WTC11 (cell line): ENCODE data around the gene GGT1. TPM values are rescaled to one million over a fixed set of nuclear protein-coding genes. Genes with fewer than 3 reads are reported as not detected.

Experiments
- ATF1 ChIP-seq: sonication (generic); formaldehyde crosslinking; IDR thresholded peaks from 2 replicates; pipeline ENCODE4 v1.8.1; 2023; ENCODE audit warnings: mild to moderate bottlenecking, moderate library complexity, missing genetic modification reagents
- ATF3 ChIP-seq: sonication (generic); formaldehyde crosslinking; conservative IDR thresholded peaks from 2 replicates; pipeline ENCODE4 v1.8.1; 2022; ENCODE audit warnings: mild to moderate bottlenecking, missing genetic modification reagents
- ATF6 ChIP-seq: sonication (generic); formaldehyde crosslinking; IDR thresholded peaks from 2 replicates; pipeline ENCODE4 v1.8.1; 2023; ENCODE audit warnings: mild to moderate bottlenecking, missing genetic modification reagents
- CTCF ChIP-seq: fragments of 200-600 bp; IDR thresholded peaks from 2 replicates; pipeline ENCODE4 v1.8.0; 2022; ENCODE audit warnings: antibody characterized with exemption
- E2F4 ChIP-seq: sonication (generic); formaldehyde crosslinking; IDR thresholded peaks from 2 replicates; pipeline ENCODE4 v1.8.1; 2022; ENCODE audit warnings: low read depth, mild to moderate bottlenecking, moderate library complexity, missing genetic modification reagents, borderline replicate concordance
- ESRRA ChIP-seq: sonication (generic); formaldehyde crosslinking; IDR thresholded peaks from 2 replicates; pipeline ENCODE4 v1.8.1; 2022; ENCODE audit warnings: mild to moderate bottlenecking, missing genetic modification reagents, borderline replicate concordance
- FOXP1 ChIP-seq: sonication (generic); formaldehyde crosslinking; IDR thresholded peaks from 2 replicates; pipeline ENCODE4 v1.8.0; 2022; ENCODE audit warnings: missing genetic modification reagents, mild to moderate bottlenecking, moderate library complexity, borderline replicate concordance
- IRF1 ChIP-seq: sonication (generic); formaldehyde crosslinking; IDR thresholded peaks from 2 replicates; pipeline ENCODE4 v1.8.0; 2023; ENCODE audit warnings: missing genetic modification reagents
- JAZF1 ChIP-seq: fragments of 250-450 bp; sonication (Bioruptor Pico); IDR thresholded peaks from 2 replicates; pipeline ENCODE4 v1.9.0; 2021; ENCODE audit warnings: moderate library complexity, mild to moderate bottlenecking, inconsistent platforms
- KAT7 ChIP-seq: sonication (generic); formaldehyde crosslinking; IDR thresholded peaks from 2 replicates; pipeline ENCODE4 v1.8.1; 2023; ENCODE audit warnings: missing genetic modification reagents, mild to moderate bottlenecking, borderline replicate concordance
- MAX ChIP-seq: sonication (generic); formaldehyde crosslinking; IDR thresholded peaks from 2 replicates; pipeline ENCODE4 v1.8.0; 2022; ENCODE audit warnings: mild to moderate bottlenecking, missing genetic modification reagents
- MXD4 ChIP-seq: fragments of 250-450 bp; sonication (Bioruptor Pico); IDR thresholded peaks from 2 replicates; pipeline ENCODE4 v1.8.0; 2021; ENCODE audit warnings: mild to moderate bottlenecking, moderate library complexity, borderline replicate concordance
- MYBL2 ChIP-seq: sonication (generic); formaldehyde crosslinking; IDR thresholded peaks from 2 replicates; pipeline ENCODE4 v1.8.1; 2023; ENCODE audit warnings: mild to moderate bottlenecking, moderate library complexity, missing genetic modification reagents
- OVOL2 ChIP-seq: fragments of 250-450 bp; sonication (Bioruptor Pico); IDR thresholded peaks from 2 replicates; pipeline ENCODE4 v1.9.0; 2021; ENCODE audit warnings: mild to moderate bottlenecking, borderline replicate concordance
- PREB ChIP-seq: sonication (generic); formaldehyde crosslinking; IDR thresholded peaks from 2 replicates; pipeline ENCODE4 v1.8.1; 2022; ENCODE audit warnings: mild to moderate bottlenecking, missing genetic modification reagents, moderate library complexity, borderline replicate concordance
- PRRX2 ChIP-seq: fragments of 250-450 bp; sonication (Bioruptor Pico); IDR thresholded peaks from 2 replicates; pipeline ENCODE4 v1.8.0; 2021; ENCODE audit warnings: mild to moderate bottlenecking
- RORB ChIP-seq: fragments of 250-450 bp; sonication (Bioruptor Pico); IDR thresholded peaks from 2 replicates; pipeline ENCODE4 v1.9.0; 2021; ENCODE audit warnings: mild to moderate bottlenecking
- SP1 ChIP-seq: sonication (generic); formaldehyde crosslinking; conservative IDR thresholded peaks from 2 replicates; pipeline ENCODE4 v1.8.1; 2022; ENCODE audit warnings: missing genetic modification reagents
- STAT6 ChIP-seq: sonication (generic); formaldehyde crosslinking; conservative IDR thresholded peaks from 2 replicates; pipeline ENCODE4 v1.8.1; 2023; ENCODE audit warnings: mild to moderate bottlenecking, low read depth, missing genetic modification reagents, moderate library complexity
- TCF7 ChIP-seq: sonication (generic); formaldehyde crosslinking; IDR thresholded peaks from 2 replicates; pipeline ENCODE4 v1.8.0; 2022; ENCODE audit warnings: mild to moderate bottlenecking, low read depth, missing genetic modification reagents, moderate library complexity
- TEAD4 ChIP-seq: sonication (generic); formaldehyde crosslinking; IDR thresholded peaks from 2 replicates; pipeline ENCODE4 v1.8.0; 2022; ENCODE audit warnings: mild to moderate bottlenecking, missing genetic modification reagents
- TP53 ChIP-seq: sonication (generic); formaldehyde crosslinking; IDR thresholded peaks from 2 replicates; pipeline ENCODE4 v1.8.1; 2023; ENCODE audit warnings: mild to moderate bottlenecking, missing genetic modification reagents
- USF2 ChIP-seq: sonication (generic); formaldehyde crosslinking; IDR thresholded peaks from 2 replicates; pipeline ENCODE4 v1.8.1; 2023; ENCODE audit warnings: mild to moderate bottlenecking, missing genetic modification reagents, moderate library complexity
- ZBTB43 ChIP-seq: sonication (generic); formaldehyde crosslinking; IDR thresholded peaks from 2 replicates; pipeline ENCODE4 v1.8.1; 2023; ENCODE audit warnings: mild to moderate bottlenecking, missing genetic modification reagents
- ZNF121 ChIP-seq: sonication (generic); formaldehyde crosslinking; IDR thresholded peaks from 2 replicates; pipeline ENCODE4 v1.8.0; 2023; ENCODE audit warnings: missing genetic modification reagents
- ZNF138 ChIP-seq: sonication (generic); formaldehyde crosslinking; conservative IDR thresholded peaks from 2 replicates; pipeline ENCODE4 v1.8.1; 2022; ENCODE audit warnings: mild to moderate bottlenecking, moderate library complexity, missing genetic modification reagents
- ZNF219 ChIP-seq: sonication (generic); formaldehyde crosslinking; IDR thresholded peaks from 2 replicates; pipeline ENCODE4 v1.8.0; 2023; ENCODE audit warnings: missing genetic modification reagents, mild to moderate bottlenecking, borderline replicate concordance
- total RNA-seq: library from RNA; stranded (reverse); gene quantifications from 3 replicates; pipeline ENCODE4 v1.2.3, GENCODE V29; 2021

The GGT1 gene
- total RNA-seq, 1 experiment from 2014 or later: 33.7 TPM

GRCh38 chr22:24592851-24593558 lies 10.0 kb upstream of the GGT1 start, which contains the start of gene LRRC75B (continued):
- TF ChIP-seq ZBTB43 (CRISPR knock-in tag) (no peak), STAT6 (CRISPR knock-in tag) (no peak), MAX (CRISPR knock-in tag) (no peak), OVOL2 (no peak), MYBL2 (CRISPR knock-in tag) (no peak), PRRX2 (CRISPR knock-in tag) (no peak), ZNF121 (CRISPR knock-in tag) (no peak), TCF7 (no peak), IRF1 (CRISPR knock-in tag) (no peak), ZNF219 (CRISPR knock-in tag) (peak; percentile 13; the same call in 1 of the 2 replicates), ESRRA (CRISPR knock-in tag) (no peak), RORB (CRISPR knock-in tag) (no peak), ATF6 (CRISPR knock-in tag) (no peak), MXD4 (CRISPR knock-in tag) (no peak), PREB (CRISPR knock-in tag) (no peak), ATF3 (CRISPR knock-in tag) (no peak), TP53 (CRISPR knock-in tag) (peak; percentile 31; the same call in 1 of the 2 replicates), CTCF (no peak), ZNF138 (CRISPR knock-in tag) (no peak), TEAD4 (CRISPR knock-in tag) (no peak), USF2 (CRISPR knock-in tag) (no peak), E2F4 (CRISPR knock-in tag) (no peak), FOXP1 (CRISPR knock-in tag) (no peak), KAT7 (CRISPR knock-in tag) (0 out of 2 replicates have a peak, but pooled peaks have one; percentile 63), JAZF1 (no peak), ATF1 (no peak), SP1 (CRISPR knock-in tag) (peak; percentile 55; the same call in 1 of the 2 replicates)
